SK-N-SH treated with all-trans-retinoic acid at 6 μM for 48 hours (cell line): ENCODE measurements around the gene NFIL3.

ENCODE experiments used
- ATAC-seq: fragments of 200-7000 bp; cut with Tn5 transposase; 3 replicates; pipeline ENCODE4 v1.9.1; 2020; ENCODE audit warnings: mild to moderate bottlenecking, moderate library complexity
- ARNTL ChIP-seq: fragments of 450-650 bp; formaldehyde crosslinking; IDR thresholded peaks from 2 replicates; pipeline ENCODE4 v1.5.0; 2020; ENCODE audit warnings: low read depth, mild to moderate bottlenecking, moderate library complexity, borderline replicate concordance
- BACH2 ChIP-seq: fragments of 250-450 bp; sonication (Bioruptor Pico); IDR thresholded peaks from 2 replicates; pipeline ENCODE4 v1.9.0; 2021; ENCODE audit warnings: mild to moderate bottlenecking, borderline replicate concordance
- CREB5 ChIP-seq: fragments of 250-450 bp; sonication (Bioruptor Pico); IDR thresholded peaks from 2 replicates; pipeline ENCODE4 v1.5.1; 2020; ENCODE audit warnings: low read depth, mild to moderate bottlenecking, moderate library complexity
- CSDC2 ChIP-seq: fragments of 250-450 bp; sonication (Bioruptor Pico); IDR thresholded peaks from 2 replicates; pipeline ENCODE4 v1.5.0; 2020; ENCODE audit warnings: mild to moderate bottlenecking, moderate library complexity
- CSRNP3 ChIP-seq: fragments of 250-450 bp; sonication (Bioruptor Pico); IDR thresholded peaks from 2 replicates; pipeline ENCODE4 v1.5.1; 2021; ENCODE audit warnings: mild to moderate bottlenecking, moderate library complexity
- ESRRG ChIP-seq: fragments of 250-450 bp; sonication (Bioruptor Pico); IDR thresholded peaks from 2 replicates; pipeline ENCODE4 v1.6.1; 2021; ENCODE audit warnings: mild to moderate bottlenecking
- ISL1 ChIP-seq: fragments of 250-450 bp; sonication (Bioruptor Pico); IDR thresholded peaks from 2 replicates; pipeline ENCODE4 v2.1.2; 2022; ENCODE audit warnings: mild to moderate bottlenecking, moderate library complexity
- OSR1 ChIP-seq: fragments of 250-450 bp; sonication (Bioruptor Pico); IDR thresholded peaks from 2 replicates; pipeline ENCODE4 v1.8.0; 2022; ENCODE audit warnings: moderate library complexity, mild to moderate bottlenecking, inconsistent platforms
- PPARA ChIP-seq: fragments of 250-450 bp; sonication (Bioruptor Pico); IDR thresholded peaks from 2 replicates; pipeline ENCODE4 v1.5.0; 2020; ENCODE audit warnings: mild to moderate bottlenecking, borderline replicate concordance
- SNAI2 ChIP-seq: fragments of 250-450 bp; sonication (Bioruptor Pico); IDR thresholded peaks from 2 replicates; pipeline ENCODE4 v1.5.0; 2020; ENCODE audit warnings: mild to moderate bottlenecking, moderate library complexity
- TOX ChIP-seq: fragments of 250-450 bp; sonication (Bioruptor Pico); IDR thresholded peaks from 2 replicates; pipeline ENCODE4 v1.8.0; 2021; ENCODE audit warnings: mild to moderate bottlenecking, moderate library complexity, borderline replicate concordance
- TSHZ2 ChIP-seq: fragments of 250-450 bp; sonication (Bioruptor Pico); IDR thresholded peaks from 2 replicates; pipeline ENCODE4 v1.5.0; 2020; ENCODE audit warnings: mild to moderate bottlenecking, moderate library complexity
- ZC3H10 ChIP-seq: fragments of 250-450 bp; sonication (Bioruptor Pico); IDR thresholded peaks from 2 replicates; pipeline ENCODE4 v1.5.1; 2021; ENCODE audit warnings: mild to moderate bottlenecking, moderate library complexity
- ZFP30 ChIP-seq: fragments of 450-650 bp; formaldehyde crosslinking; IDR thresholded peaks from 2 replicates; pipeline ENCODE4 v1.5.0; 2022; ENCODE audit warnings: mild to moderate bottlenecking, moderate library complexity
- ZNF565 ChIP-seq: fragments of 450-650 bp; formaldehyde crosslinking; conservative IDR thresholded peaks from 2 replicates; pipeline ENCODE4 v1.5.0; 2020; ENCODE audit warnings: low read depth, mild to moderate bottlenecking, moderate library complexity
- ZNF70 ChIP-seq: fragments of 450-650 bp; formaldehyde crosslinking; IDR thresholded peaks from 2 replicates; pipeline ENCODE4 v1.5.0; 2020; ENCODE audit warnings: mild to moderate bottlenecking, moderate library complexity

NFIL3 gene

GRCh38 chr9:91452844-91453243, 29.2 kb upstream of the NFIL3 start (continued):
- TF ChIP-seq TSHZ2 = no peak
- no peak for TF ChIP-seq ISL1

GRCh38 chr9:91451431-91452270, 28.0 kb upstream of the NFIL3 start:
- TF ChIP-seq TSHZ2 = no peak
- TF ChIP-seq SNAI2 = no peak
- no peak for TF ChIP-seq ZNF70
- TF ChIP-seq ZC3H10 = no peak
- TF ChIP-seq TOX (CRISPR knock-in tag) = no peak
- no peak for TF ChIP-seq PPARA
- no peak for TF ChIP-seq ZNF565
- TF ChIP-seq BACH2 (CRISPR knock-in tag) = no peak
- ATAC-seq = no peak

- no peak for ATAC-seq
These were observed 21.5 kb upstream of the NFIL3 start for GRCh38 chr9:91445135-91445534.

GRCh38 chr9:91443994-91444392, 20.4 kb upstream of the NFIL3 start:
- TF ChIP-seq ZFP30 (CRISPR knock-in tag) = 0 out of 2 replicates have a peak, but pooled peaks have one; percentile 39
- no peak for TF ChIP-seq CSDC2 (CRISPR knock-in tag)
- no peak for ATAC-seq

More at GRCh38 chr9:91445135-91445534, 21.5 kb upstream of the NFIL3 start:
- TF ChIP-seq CREB5 (CRISPR knock-in tag) (no peak), TOX (CRISPR knock-in tag) (no peak), ARNTL (CRISPR knock-in tag) (no peak), PPARA (no peak)

- TF ChIP-seq PPARA = no peak
- TF ChIP-seq CSRNP3 = no peak
- TF ChIP-seq OSR1 (CRISPR knock-in tag) = no peak
- TF ChIP-seq BACH2 (CRISPR knock-in tag) = no peak
- no peak for TF ChIP-seq ESRRG
- no peak for ATAC-seq
These were observed 19.8 kb upstream of the NFIL3 start for GRCh38 chr9:91443321-91443993.
